Right ventricle myocardium inferior (tissue), 1 donor: ENCODE results near the gene CHADL. TPM values are rescaled to one million over a fixed set of nuclear protein-coding genes. Genes with fewer than 3 reads are reported as not detected.
A peak's percentile ranks its signal among the peaks of the same experiment; 100 is the strongest.
"Not testable (repeated sequence)": the region's sequence is repeated elsewhere in the genome, so short reads cannot be mapped to it uniquely, and the experiment has no call there.

ENCODE experiments used
- ATAC-seq: fragments of 200-7000 bp; cut with Tn5 transposase; one replicate; pipeline ENCODE4 v1.9.1; 2020; ENCODE audit warnings: mild to moderate bottlenecking, moderate library complexity
- DNase-seq: peaks from one replicate; pipeline ENCODE4 v3.0.0; 2021; ENCODE audit errors: missing footprints
- intact Hi-C: fragments of 100-400 bp; cut with DNase I; formaldehyde crosslinking; loops from one replicate; pipeline ENCODE4 v1.11.0; 2022
- microRNA-seq: library from miRNA; unstranded; fragments of <30 nt; microRNA quantifications from one replicate; pipeline ENCODE4 v1.2.0, GENCODE V29; 2020
- total RNA-seq: library from RNA; stranded (reverse); fragmentation: NEBNext Ultra II Directional; extraction: Animal tissue kit (Norgen Biotek cat#: 25700); gene quantifications from one replicate; pipeline ENCODE4 v1.2.1, GENCODE V29; 2021
- donor health status: DM: no; HTN: yes; CAD: no; lungs with severe emphysema.

Gene CHADL
- total RNA-seq, 1 donor from 2014 or later, result 26.4 TPM

DNA sequence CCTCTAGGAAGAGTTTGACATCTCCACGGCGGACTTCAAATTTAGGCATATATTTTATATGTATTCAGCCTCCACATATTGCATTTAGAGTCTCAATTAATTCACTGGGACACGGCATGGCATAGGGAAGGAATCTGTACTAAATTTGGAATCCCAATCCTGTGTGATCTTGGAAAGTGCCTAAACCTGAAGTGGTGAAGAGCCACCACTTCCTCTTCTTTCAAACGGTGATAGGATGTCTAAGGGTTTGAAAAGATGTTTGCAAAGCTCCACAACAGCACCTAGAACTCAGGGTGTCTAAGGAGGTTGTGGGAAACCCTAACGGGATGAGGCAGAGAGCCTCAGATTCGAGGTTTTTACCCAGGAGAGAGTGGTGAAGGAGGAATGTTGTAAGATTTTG lies 36.7 kb downstream of the CHADL start:
- no peak for ATAC-seq
- DNase-seq, result no peak
- intact Hi-C loops, result no loop called here

DNA sequence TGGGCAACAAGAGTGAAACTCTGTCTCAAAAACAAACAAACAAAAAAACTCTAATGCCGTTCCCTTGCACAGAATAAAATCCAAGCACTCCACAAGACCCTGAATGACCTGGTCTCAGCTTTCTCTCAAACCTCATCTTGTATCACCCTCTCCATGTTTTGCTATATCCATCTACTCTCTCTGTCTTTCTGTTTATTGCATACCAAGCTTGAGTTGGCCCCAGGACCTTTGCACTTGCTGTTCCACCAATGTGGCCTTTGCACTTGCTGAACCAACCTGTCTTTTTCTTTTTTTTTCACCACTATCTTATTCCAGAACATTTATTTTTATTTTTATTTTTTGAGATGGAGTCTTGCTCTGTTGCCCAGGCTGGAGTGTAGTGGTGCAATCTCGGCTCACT lies 37.6 kb downstream of the CHADL start:
- no peak for DNase-seq

DNA sequence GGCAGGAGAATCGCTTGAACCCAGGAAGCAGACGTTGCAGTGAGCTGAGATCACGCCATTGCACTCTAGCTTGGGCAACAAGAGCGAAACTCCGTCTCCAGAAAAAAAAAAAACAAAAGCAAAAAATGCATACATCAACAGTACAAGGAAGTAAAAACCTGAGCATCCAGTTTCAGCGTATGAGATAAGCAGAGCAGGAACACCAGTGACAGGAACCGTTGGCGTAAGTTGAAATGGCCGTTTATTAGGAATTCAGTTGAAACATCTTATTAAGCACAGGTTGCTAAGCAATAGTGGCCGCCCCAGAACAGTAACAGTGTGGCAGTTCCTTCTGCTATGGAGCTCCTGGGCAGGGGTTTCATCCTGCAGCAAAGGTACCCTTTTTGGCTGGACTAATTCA lies 39.6 kb downstream of the CHADL start:
- no peak for ATAC-seq

More for the DNA sequence above, 37.6 kb downstream of the CHADL start:
- ATAC-seq, result no peak
- intact Hi-C loops, result no loop called here

DNA sequence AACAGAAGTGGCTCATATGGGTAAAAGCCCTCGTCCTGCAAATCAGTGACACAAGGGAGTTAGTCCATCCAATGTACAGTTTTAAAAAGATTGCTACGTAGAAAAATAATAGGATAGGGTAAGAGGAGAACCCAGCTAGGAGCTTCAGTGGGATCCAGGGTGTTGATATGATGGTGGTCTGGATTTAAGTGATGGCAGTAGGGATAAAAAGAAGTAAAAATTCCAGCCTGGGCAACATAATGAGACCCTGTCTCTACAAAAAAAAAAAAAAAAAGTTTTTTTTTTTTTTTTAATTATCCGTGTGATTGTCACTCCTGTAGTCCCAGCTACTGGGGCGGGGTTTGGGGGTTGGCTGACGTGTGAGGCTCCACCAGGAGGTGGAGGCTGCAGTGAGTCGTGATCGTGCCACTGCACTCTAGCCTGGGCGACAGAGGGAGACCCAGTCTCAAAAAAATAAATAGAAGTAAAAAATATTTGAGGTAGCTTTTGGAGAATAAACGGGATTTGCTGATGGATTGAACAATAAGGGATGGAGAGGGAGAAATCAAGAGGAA lies 42.6 kb downstream of the CHADL start:
- ATAC-seq, result peak; percentile 56
- intact Hi-C loops, result loop anchor here (5.0 kb wide), 2 partner anchors 64 to 89 kb away; partner anchors contain the start of gene RANGAP1
- DNase-seq, result no peak

More for the DNA sequence above, 39.6 kb downstream of the CHADL start:
- intact Hi-C loops, result no loop called here
- DNase-seq, result no peak

DNA sequence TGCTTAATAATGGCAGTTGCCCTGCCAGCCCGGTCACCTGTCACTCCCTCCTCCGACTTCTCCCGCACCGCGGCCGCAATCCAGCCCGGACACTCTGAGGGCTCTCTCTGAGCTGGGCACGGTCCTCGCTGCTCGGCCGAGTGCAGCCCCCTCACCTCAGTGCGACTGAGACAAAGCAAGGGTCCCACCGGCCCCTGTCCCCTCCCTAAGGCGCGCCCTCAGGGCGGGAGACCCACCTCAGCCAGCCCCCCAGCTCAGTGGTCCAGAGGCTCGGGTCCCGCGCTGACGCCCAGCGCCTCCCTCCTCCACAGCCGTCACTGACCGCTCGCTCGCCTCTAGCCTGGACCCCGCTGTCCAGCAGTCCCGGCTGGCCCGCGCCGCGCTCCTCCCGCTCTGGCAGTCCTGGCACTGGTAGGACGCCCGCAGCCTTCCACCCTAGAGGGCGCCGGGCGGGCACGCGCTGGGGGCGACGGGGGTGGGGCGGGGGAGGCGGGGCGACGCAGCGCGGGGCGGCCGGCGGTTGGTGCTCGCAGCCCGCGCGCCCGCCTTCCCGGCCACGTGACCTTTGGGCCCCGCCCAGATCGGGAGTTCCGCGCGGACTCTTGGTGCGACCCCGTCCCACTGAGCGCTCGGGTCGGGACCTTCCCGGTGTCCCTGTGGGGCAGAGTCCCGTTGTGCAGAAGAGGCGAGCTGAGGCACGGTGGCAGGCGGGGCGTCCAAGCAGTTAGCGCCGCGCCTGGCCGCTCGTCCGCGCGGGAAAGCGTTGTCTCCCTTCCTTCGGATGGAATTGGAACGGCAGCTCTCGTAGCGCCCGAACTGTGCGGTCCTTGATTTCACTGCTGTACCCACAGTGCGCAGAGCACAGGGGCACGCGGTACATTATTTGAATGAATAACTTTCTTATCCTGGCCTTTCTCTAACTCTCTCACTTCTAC lies 43.4 kb downstream of the CHADL start:
- intact Hi-C loops, result loop anchor here (5.0 kb wide), 2 partner anchors 65 to 90 kb away; partner anchors contain the start of gene RANGAP1
- DNase-seq, result peak; percentile 92
- ATAC-seq, result peak; percentile 95

DNA sequence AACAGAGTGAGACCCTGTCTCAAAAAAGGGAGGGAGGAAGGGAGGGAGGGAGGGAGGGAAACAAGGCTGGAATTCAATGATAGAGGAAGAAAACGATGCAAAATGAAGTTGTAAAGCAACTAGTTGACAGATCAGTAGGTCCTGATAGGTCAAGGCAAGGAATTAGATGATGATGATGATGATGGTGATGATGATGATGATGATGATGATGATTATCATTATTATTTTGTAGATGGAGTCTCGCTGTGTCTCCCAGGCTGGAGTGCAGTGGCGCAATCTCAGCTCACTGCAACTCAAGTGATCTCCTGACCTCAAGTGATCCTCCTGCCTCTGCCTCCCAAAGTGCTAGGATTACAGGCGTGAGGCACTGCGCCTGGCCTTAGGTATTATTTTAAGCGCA lies 46.9 kb downstream of the CHADL start:
- intact Hi-C loops, result no loop called here
- DNase-seq, result no peak
- ATAC-seq, result no peak

DNA sequence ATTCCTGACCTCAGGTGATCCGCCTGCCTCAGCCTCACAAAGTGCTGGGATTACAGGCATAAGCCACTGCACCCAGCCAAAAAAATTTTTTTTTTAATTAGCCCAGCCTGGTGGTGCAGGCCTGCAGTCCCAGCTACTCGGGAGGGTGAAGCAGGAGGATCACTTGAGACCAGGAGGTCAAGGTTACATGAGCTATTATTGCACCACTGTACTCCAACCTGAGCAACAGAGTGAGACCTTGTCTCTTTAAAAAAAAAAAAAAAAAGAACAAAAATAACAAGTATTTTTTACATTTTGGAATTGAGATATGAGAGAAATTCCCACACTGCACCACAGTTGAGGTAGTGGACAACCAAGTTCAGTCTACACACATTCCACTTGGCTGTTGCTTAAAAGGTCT lies 49.3 kb downstream of the CHADL start:
- intact Hi-C loops, result no loop called here
- no peak for ATAC-seq
- DNase-seq, result no peak

DNA sequence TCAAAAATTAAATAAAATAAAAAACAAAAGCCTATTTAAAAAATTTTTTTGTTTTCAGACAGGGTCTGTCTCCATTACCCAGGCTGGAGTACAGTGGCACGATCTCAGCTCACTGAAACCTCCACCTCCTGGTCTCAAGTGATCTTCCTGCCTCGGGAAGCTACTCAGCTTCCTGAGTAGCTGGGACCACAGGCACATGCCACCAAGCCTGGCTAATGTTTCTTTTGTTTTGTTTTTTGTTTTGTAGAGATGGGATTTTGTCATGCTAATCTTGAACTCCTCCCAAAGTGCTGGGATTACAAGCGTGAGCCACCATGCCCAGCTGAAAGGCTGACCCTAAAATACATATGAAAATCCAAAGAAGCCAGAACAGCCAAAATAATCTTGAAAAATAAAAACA lies 56.1 kb downstream of the CHADL start:
- no peak for DNase-seq
- ATAC-seq, result no peak
- intact Hi-C loops, result no loop called here

DNA sequence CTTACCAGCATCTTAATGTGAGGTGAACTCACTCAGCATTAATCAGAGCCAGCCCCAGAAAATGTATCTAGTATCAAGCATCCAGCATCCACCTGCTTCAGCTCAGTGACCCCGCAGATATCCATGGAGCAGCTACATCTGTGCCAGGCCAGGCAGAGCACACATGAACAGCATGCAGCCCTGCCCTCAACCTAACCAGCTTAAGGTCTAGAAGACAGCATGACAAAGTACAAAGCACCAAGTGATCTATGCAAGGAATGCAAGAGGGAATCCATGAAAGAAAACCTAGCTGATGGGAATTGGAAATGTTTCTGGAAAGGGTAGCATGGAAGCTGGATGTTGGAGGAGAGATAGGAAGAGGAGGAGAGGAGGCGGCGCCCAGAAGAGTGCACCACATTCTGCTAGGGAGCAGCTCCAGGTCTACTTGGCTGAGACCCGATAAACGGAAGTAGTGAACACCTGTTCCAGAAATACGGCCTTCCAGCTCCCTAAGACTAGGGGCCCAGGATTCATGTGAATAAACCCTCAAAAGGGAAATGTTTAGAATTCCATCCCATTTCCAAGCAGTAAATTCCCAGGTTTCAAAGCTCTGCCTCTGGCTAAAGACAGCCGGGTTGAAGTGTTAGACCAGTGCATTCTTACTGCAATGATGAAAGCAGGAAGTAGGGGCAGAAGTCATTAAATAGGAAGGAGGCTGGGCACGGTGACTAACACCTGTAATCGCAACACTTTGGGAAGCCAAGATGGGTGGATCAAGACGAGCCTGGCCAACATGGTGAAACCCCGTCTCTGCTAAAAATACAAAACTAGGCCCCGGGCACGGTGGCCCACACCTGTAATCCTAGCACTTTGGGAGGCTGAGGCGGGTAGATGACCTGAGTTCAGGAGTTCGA lies 59.1 kb downstream of the CHADL start:
- ATAC-seq, result no peak
- intact Hi-C loops, result no loop called here
- no peak for DNase-seq

DNA sequence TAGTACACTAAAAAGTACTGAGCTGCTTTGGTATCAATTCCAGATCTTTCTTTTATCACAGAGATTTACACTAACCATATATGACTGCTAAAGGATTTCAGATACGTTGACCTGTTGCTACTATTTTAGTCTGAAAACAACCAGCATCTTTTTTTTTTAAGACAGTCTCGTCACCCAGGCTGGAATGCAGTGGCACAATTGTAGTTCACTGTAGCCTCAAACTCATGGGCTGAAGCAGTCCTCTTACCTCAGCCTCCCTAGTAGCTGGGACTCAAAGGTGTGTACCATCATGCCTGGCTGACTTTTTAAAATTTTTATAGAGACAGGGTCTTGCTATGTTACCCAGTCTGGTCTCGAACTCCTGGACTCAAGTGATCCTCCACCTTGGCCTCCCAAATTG lies 59.8 kb downstream of the CHADL start:
- intact Hi-C loops, result no loop called here

DNA sequence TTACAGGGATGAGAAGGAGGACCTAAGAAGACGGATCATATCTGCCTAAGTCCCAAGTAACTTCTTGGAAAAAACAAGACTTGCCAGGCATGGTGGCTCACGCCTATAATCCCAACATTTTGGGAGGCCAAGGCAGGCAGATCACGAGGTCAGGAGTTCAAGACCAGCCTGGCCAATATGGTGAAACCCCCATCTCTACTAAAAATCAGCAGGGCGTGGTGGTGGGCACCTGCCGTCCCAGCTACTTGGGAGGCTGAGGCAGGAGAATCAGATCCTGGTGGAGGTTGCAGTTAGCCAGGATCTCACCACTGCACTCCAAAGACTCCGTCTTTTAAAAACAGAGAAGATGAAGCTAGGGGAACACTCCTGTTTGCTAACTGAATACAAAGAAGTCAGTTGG lies 60.4 kb downstream of the CHADL start:
- DNase-seq, ATAC-seq, intact Hi-C loops: not testable (repeated sequence)

More for the DNA sequence above, 59.8 kb downstream of the CHADL start:
- no peak for DNase-seq
- no peak for ATAC-seq

Small RNAs within 50 kb of the gene (microRNA-seq; reads per million reads assigned to microRNA genes)
- gene MIR6889, result not detected

Other genes starting within 250 kb of the CHADL start
- gene EP300, start 148.3 kb downstream of the CHADL start, total RNA-seq, result 27.8 TPM
- 15.7 TPM for gene L3MBTL2, start 35.6 kb downstream of the CHADL start, total RNA-seq
- gene RANGAP1, start 45.3 kb upstream of the CHADL start, total RNA-seq, result 51.5 TPM
- 45.5 TPM for gene ZC3H7B, start 60.6 kb upstream of the CHADL start, total RNA-seq
- 23.5 TPM for gene TEF, start 141.0 kb upstream of the CHADL start, total RNA-seq
- gene TOB2, start 205.9 kb upstream of the CHADL start, total RNA-seq, result 68.0 TPM
- 25.5 TPM for gene PHF5A, start 227.8 kb upstream of the CHADL start, total RNA-seq
- gene ACO2, start 228.2 kb upstream of the CHADL start, total RNA-seq, result 810 TPM